Keratinocyte (primary cell): ENCODE measurements around the gene TOB2. TPM values are rescaled to one million over a fixed set of nuclear protein-coding genes. Genes with fewer than 3 reads are reported as not detected.
"Not testable (repeated sequence)": the region's sequence is repeated elsewhere in the genome, so short reads cannot be mapped to it uniquely, and the experiment has no call there.

Experiments used
- DNase-seq: peaks from one replicate; pipeline ENCODE4 v3.0.0-alpha.2; 2011; ENCODE audit warnings: low read depth, missing footprints, low spot score
- FAIRE-seq: peaks from 2 replicates; lab custom pipeline; 2011; peaks lifted over from hg19 to GRCh38; lab: Jason Lieb, UNC
- H2AFZ ChIP-seq: 2 replicates; pipeline ENCODE4 v1.6.0; 2012; ENCODE audit warnings: low read length, control low read depth, inconsistent platforms; ENCODE audit not compliant: control insufficient read depth
- H3K27ac ChIP-seq: 2 replicates; pipeline ENCODE4 v1.5.1; 2011; ENCODE audit warnings: low read length; ENCODE audit not compliant: control insufficient read depth, insufficient read depth
- H3K27me3 ChIP-seq: 3 replicates; pipeline ENCODE4 v1.6.0; 2011; ENCODE audit warnings: low read length; ENCODE audit not compliant: control insufficient read depth, insufficient read depth; ENCODE audit errors: extremely low read depth
- H3K36me3 ChIP-seq, 2 experiments: 2 replicates in 1 of 2; 3 replicates in 1 of 2; pipeline ENCODE4 v1.5.1; 2011; ENCODE audit warnings: low read length in 2 of 2, mild to moderate bottlenecking in 1 of 2; ENCODE audit not compliant: control insufficient read depth in 2 of 2, insufficient read depth in 2 of 2; ENCODE audit errors: extremely low read depth in 1 of 2
- H3K4me1 ChIP-seq: 3 replicates; pipeline ENCODE4 v1.5.1; 2011; ENCODE audit warnings: low read length; ENCODE audit not compliant: control insufficient read depth, insufficient read depth; ENCODE audit errors: extremely low read depth
- H3K4me2 ChIP-seq: 3 replicates; pipeline ENCODE4 v1.6.0; 2011; ENCODE audit warnings: low read depth, low read length; ENCODE audit not compliant: control insufficient read depth, insufficient read depth; ENCODE audit errors: extremely low read depth
- H3K4me3 ChIP-seq, 3 experiments: fragments of 200-600 bp in 1 of 3; sonication (generic) in 1 of 3; 2 replicates in 2 of 3; 3 replicates in 1 of 3; pipeline ENCODE4 v1.5.1; 2011 to 2016; ENCODE audit warnings: low read length in 3 of 3, mild to moderate bottlenecking in 3 of 3, control low read depth in 2 of 3, inconsistent platforms in 1 of 3, low read depth in 1 of 3, mixed read lengths in 1 of 3, mixed run types in 1 of 3, moderate library complexity in 1 of 3; ENCODE audit not compliant: control insufficient read depth in 2 of 3, insufficient read depth in 2 of 3; ENCODE audit errors: extremely low read depth in 1 of 3
- H3K79me2 ChIP-seq: 2 replicates; pipeline ENCODE4 v1.6.0; 2012; ENCODE audit warnings: low read length; ENCODE audit not compliant: control insufficient read depth, insufficient read depth
- H3K9ac ChIP-seq: 3 replicates; pipeline ENCODE4 v1.6.0; 2011; ENCODE audit warnings: low read length; ENCODE audit not compliant: control insufficient read depth, insufficient read depth; ENCODE audit errors: extremely low read depth
- H3K9me1 ChIP-seq: 3 replicates; pipeline ENCODE4 v1.6.0; 2011; ENCODE audit warnings: low read length; ENCODE audit not compliant: control insufficient read depth, insufficient read depth; ENCODE audit errors: extremely low read depth
- H3K9me3 ChIP-seq: 2 replicates; pipeline ENCODE4 v1.5.1; 2012; ENCODE audit warnings: low read depth, low read length; ENCODE audit not compliant: control insufficient read depth
- H4K20me1 ChIP-seq: 3 replicates; pipeline ENCODE4 v1.6.0; 2011; ENCODE audit warnings: low read length; ENCODE audit not compliant: control insufficient read depth, insufficient read depth; ENCODE audit errors: extremely low read depth
- CTCF ChIP-seq, 3 experiments: IDR thresholded peaks in 1 of 3; conservative IDR thresholded peaks in 1 of 3; optimal IDR thresholded peaks in 1 of 3; 2 replicates in 2 of 3; 3 replicates in 1 of 3; pipeline versions ENCODE3 to v1.5.1; 2011; ENCODE audit warnings: low read length in 3 of 3, mild to moderate bottlenecking in 3 of 3, moderate library complexity in 2 of 3, control low read depth in 1 of 3, inconsistent platforms in 1 of 3; ENCODE audit not compliant: insufficient read depth in 2 of 3; ENCODE audit errors: extremely low read depth in 1 of 3
- EZH2 ChIP-seq: IDR thresholded peaks from one replicate; pipeline ENCODE4 v1.6.1; 2012; ENCODE audit warnings: inconsistent platforms, mild to moderate bottlenecking, low read length, moderate library complexity
- dilution Hi-C: fragments of 300-500 bp; cut with MboI; formaldehyde crosslinking; loops from one replicate; pipeline ENCODE4 v1.7.0; 2020; ENCODE audit warnings: low sequenced_read_pairs; ENCODE audit not compliant: extremely low pct_ligation_motif_present
- polyA plus RNA-seq, 5 experiments: library from polyadenylated mRNA; depleted of rRNA in 3 of 5; stranded (reverse) in 3 of 5; stranded (forward) in 1 of 5; unstranded in 1 of 5; fragments of >200 nt; gene quantifications; 1 replicate in 1 of 5; 2 replicates in 3 of 5; 3 replicates in 1 of 5; pipeline versions ENCODE4 v1.2.1 to v1.2.3, GENCODE V29; 2011 to 2012; ENCODE audit warnings: missing spikeins in 2 of 5, low read depth in 1 of 5, low replicate concordance in 1 of 5

The TOB2 gene
- polyA plus RNA-seq, 1 donor (not counting 4 experiments of a cell fraction or from before 2014, with no cell fraction given), result 14.5 TPM

- Histone ChIP-seq H2AFZ (no peak overlapping the region), H3K79me2 (peaks cover 17% of the 10 kb centered on the region), H3K9ac (no peak overlapping the region), H4K20me1 (no peaks in the 10 kb centered on the region), H3K4me1 (no peaks in the 10 kb centered on the region), H3K4me2 (no peak overlapping the region), H3K36me3 (peaks cover 32 to 43% of the 10 kb centered on the region in 2 experiments), H3K9me3 (no peaks in the 10 kb centered on the region), H3K4me3 (no peak overlapping the region), H3K9me1 (no peaks in the 10 kb centered on the region), H3K27ac (no peak overlapping the region), H3K27me3 (no peaks in the 10 kb centered on the region)
- dilution Hi-C loops, result no loop called here
- DNase-seq (no peak), FAIRE-seq (no peak)
- TF ChIP-seq EZH2 (no peak), CTCF (optimal IDR thresholded peaks at IDR 0.05 in 1 of 3, IDR thresholded peaks at IDR 0.05 in 1 of 3, conservative IDR thresholded peaks at IDR 0.05 in 1 of 3; ENCODE audit: extremely low read depth in 1 of 3, insufficient read depth in 2 of 3, low read length in 3 of 3) (no peak)
These were observed 15.3 kb upstream of the TOB2 start for GRCh38 chr22:41461901-41462300.

GRCh38 chr22:41460071-41460470, 13.5 kb upstream of the TOB2 start:
- H3K4me1 ChIP-seq, H3K9me3 ChIP-seq, H3K9me1 ChIP-seq, DNase-seq, dilution Hi-C loops, H4K20me1 ChIP-seq, H3K27ac ChIP-seq, H3K9ac ChIP-seq, FAIRE-seq, H2AFZ ChIP-seq, H3K4me2 ChIP-seq, H3K79me2 ChIP-seq, H3K4me3 ChIP-seq, H3K27me3 ChIP-seq: not testable (repeated sequence)
- H3K36me3 ChIP-seq, result peaks cover 22 to 32% of the 10 kb centered on the region in 2 experiments

- dilution Hi-C loops, result no loop called here
- no peak overlapping the region for H3K9ac ChIP-seq
- H3K4me1 ChIP-seq, result no peaks in the 10 kb centered on the region
- no peak overlapping the region for H3K27ac ChIP-seq
- DNase-seq (no peak), FAIRE-seq (no peak)
- H3K4me3 ChIP-seq, result no peak overlapping the region
- TF ChIP-seq CTCF (optimal IDR thresholded peaks at IDR 0.05 in 1 of 3, IDR thresholded peaks at IDR 0.05 in 1 of 3, conservative IDR thresholded peaks at IDR 0.05 in 1 of 3; ENCODE audit: extremely low read depth in 1 of 3, insufficient read depth in 2 of 3, low read length in 3 of 3), result no peak
- no peak for TF ChIP-seq EZH2
- peaks cover under 1% of the 10 kb centered on the region for H3K79me2 ChIP-seq
- H3K9me3 ChIP-seq, result no peaks in the 10 kb centered on the region
- H3K4me2 ChIP-seq, result no peak overlapping the region
- no peaks in the 10 kb centered on the region for H4K20me1 ChIP-seq
- peaks cover 17 to 27% of the 10 kb centered on the region in 2 experiments for H3K36me3 ChIP-seq
- H2AFZ ChIP-seq, result no peak overlapping the region
- no peaks in the 10 kb centered on the region for H3K27me3 ChIP-seq
- no peaks in the 10 kb centered on the region for H3K9me1 ChIP-seq
These were observed 12.8 kb upstream of the TOB2 start for GRCh38 chr22:41459431-41459830.
